Hematopoietic multipotent progenitor cell treated with erythropoietin and hydrocortisone succinate and interleukin-3 and kit ligand, for 6 days (in vitro differentiated cells): ENCODE measurements around the gene MRPL11.

Experiments used
- DNase-seq: peaks from one replicate; pipeline ENCODE4 v3.0.0-alpha.2; 2015

Gene MRPL11

DNA sequence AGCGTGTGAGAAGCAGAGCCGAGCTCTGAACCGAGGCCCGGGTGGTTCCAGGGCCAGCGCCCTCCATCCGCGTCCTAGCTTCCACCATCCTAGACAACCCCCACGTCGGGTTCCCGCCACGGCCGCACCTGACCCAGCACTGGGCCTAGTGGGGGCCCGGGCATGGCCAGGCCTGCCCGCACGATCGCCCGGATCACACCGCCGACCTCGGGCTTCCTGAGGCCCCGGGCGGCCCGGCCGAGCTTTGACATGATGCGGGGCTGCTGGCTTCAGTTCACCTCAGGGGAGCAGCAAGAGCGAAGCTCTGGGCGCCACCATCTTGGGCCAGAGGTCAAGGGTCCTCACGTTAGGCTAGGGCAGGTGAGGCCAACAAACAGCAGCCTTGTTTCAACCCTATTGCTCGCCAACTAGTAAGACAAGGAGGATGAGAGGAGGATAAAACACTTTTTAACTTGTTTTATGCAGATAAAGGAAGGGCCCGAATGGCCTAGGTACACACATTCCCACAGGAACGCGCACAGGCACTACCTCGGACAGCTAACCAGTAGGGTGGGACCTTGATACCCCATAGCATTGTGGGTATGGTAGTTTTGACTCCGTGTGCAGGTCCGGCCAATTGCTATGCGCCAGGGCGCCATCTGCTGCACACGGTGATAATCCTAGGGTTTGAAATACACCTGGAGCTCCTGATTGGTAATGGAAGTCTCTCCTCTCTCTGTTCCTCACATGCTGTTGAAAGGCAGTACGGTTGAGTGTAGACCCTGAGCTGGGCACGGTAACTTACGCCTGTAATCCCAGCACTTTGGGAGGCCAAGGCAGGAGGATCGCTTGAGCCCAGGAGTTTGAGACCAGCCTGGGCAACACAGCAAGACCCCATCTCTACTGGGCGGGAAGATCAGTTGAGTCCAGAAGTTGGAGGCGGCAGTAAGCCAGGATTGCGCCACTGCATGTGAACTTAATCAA, at the start of gene MRPL11:
Gene MRPL11 (minus strand): TSS at position 345 of the 963 bp plus-strand sequence. CDS start 94 bp downstream, at position 251.
- DNase-seq, result peak; percentile 97

DNA sequence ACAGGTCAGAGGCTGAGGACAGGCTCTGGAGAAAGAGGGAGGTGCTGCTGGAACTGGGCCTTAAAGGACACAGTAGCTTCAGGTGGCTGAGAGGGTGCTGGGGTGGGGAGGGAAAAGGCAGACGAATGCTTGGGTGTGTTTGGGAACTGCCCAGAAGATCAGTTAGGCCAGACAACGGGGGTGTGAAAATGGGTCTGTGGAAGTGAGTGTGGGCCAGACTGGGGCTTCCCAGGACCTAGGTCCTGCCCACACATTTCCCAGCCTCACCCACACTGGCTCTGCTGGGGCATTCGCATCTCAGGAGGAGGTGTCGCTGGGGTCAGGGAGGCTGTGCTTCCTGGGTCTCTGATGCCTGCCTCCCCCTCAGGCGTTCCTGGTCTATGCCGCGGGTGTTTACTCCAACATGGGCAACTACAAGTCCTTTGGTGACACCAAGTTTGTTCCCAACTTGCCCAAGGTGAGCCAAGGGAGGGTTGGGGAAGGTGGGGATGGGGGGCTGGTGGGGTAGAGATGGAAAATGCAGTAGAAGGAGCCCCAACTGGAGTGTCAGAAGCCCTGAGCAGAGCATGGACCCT, 46.2 kb upstream of the MRPL11 start:
- DNase-seq, result no peak

DNA sequence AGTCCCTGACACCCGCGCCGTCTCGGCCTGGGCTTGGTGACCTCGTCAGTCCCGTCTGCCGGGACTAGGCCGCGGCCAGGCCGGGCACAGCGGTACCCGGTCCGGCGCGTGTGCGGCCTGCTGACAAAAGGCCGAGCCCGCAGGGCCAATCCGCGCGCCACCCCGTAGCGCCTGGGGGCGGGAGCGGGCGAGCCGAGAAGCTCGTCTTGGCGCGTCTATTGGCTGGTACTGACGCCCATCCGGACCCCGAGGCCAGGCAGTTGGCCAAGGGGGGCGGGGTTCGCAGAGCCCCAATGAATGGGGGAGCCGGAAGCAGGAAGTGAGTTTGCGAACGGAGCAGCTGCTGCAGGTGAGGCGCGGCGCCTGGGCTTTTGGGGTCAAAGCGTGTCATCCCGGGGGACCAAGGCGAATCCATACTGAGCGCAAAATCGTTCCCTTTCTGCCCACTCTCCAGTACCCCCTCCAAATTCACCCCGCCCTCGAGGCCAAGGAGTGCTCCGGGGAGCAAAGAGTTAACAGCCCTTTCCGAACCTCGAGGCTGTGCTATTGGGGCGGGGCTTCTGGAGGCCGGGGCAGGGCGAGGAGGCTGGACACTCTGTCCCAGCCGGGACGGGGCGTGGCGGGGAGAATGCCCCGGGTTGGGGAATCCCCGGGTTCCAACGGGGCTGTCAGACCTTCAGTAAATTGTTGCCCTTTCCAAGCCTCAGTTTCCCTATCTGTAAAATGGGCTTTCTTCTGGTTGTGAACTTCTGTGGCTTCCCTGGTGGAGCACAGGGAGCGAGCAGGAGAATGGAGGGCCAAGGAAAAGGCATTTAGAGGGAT, 41.7 kb upstream of the MRPL11 start, which contains the start of gene DPP3:
Gene DPP3 (plus strand): TSS at position 318 of the 822 bp plus-strand sequence. CDS start 1,767 bp downstream, outside the sequence.
- DNase-seq, result peak; percentile 99

DNA sequence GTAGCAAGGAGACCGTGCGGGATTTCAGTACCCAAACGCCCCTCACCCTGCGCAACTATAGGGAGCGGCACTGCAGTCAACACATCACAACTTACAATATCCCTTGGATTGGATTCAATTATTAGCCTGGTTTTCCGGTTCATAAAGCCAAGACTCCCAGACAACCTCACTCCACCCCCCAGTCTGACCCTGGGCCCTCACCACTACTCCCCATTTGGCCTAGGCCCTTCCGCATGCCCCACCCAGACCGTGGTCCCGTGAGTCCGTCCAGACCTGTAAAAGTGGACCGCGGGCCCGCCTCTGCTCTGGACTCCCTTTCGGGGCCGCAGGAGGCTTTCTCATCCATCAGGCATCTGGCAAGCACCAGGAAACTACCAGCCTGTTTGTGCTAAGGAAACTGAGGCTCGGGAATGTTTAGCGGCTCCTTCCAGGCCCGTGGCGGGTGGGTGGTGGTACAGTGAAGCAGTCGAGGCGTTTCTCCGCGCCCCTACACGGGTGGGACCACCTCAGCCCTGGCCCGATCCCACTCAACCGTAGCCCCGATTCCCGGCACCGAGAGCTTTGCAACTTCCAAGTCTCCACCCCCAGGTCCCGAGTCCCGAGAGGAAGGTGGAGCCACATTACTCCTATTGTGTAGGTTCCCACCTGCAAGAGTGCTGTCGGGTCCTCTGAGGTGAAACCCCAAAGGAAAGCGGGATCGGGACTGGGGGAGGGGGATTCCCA, 40.9 kb upstream of the MRPL11 start:
- DNase-seq, result peak; percentile 45

DNA sequence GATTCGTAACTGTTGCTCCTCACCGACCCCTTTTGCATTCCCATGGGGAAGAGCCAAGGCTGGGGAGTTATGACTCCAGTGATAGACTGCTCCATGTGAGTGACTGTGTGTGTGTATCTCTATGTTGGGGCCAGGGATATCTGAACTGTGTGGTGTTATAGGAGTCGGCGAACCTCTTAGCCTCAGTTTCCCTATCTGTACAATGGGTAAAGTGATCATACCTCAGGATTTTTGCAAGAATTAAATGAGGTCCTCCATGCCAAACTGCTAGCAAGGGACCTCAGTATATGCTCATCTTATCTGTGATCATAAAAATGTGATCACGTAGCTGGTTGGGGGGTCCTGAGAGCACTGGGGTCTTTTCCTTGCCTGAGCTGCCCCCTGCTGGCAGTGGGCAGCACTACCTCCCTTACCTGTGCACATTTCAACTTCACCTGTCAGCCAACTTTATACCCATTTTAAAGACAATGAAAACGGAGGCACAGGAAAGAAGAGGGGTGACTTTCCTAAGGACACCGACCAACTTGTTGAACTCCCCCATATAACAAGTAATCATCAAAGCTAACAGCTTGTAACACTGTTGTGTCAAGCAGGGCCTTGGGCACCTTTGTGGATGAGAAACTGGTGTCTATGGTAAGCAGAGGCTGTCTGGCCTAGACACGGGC, 40.2 kb upstream of the MRPL11 start:
- peak; percentile 41 for DNase-seq

DNA sequence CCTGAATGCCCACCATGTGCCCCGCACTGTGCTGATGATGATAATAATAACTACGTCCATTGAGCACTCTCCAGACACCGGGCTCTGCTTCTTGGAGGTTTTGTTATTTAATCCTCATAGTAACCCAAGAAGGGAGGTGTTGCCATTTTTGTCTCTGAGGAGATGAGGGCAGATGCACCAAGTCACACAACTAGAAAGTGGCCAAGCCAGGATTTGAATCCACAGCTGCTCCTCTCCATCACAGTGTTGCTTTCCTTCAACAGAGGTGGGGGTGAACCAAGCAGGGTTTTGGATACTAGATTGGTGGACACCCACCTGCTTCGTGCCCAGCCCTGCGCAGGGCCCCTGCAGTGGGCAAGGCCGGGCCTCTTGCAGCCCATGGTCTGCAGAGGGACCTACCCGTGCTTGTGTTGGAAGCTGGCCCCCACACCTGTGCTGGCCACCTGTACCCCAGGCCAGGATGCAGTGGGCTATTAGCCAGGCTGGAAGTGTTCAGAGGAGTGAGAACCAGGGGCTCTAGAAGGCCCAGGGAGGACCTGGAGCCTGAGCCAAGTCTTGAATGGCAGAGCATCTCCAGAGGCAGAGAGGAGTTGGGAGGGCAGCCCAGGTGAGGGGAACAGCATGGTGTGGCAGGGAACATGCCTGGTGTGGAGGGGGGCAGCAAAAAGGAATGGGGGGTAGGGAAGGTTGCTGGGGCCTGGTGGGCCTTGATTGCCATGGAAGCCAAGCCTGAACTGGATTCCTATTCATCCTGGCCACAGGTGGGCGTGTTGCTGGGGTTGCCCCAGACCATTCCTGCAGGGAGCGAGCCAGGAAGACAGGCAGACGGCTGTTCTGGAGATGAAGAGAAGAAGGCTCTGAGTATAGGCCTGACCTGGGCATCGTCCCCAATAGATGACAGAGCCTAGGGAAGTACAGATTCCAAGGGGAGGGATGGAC, 38.9 kb upstream of the MRPL11 start:
- no peak for DNase-seq

DNA sequence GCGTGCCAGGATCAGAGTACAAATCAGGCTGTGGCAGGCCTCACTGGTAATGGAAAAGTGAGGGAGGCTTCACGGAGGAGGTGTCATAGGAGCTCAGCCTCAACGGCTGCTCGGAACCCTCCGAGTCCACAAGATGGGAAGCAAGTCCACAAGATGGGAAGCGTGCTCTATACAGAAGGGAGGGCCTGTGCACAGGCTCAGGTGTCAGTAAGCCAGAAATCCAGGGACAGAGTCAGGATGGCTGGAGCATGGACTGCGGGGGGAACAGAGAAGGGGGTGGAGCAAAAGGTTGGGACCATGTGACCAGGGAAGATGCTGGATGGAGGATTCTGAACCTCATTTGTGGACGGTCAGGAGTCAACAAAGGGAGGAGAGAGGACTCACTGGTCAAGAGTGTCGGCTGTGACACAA, 38.2 kb upstream of the MRPL11 start:
- DNase-seq, result no peak

DNA sequence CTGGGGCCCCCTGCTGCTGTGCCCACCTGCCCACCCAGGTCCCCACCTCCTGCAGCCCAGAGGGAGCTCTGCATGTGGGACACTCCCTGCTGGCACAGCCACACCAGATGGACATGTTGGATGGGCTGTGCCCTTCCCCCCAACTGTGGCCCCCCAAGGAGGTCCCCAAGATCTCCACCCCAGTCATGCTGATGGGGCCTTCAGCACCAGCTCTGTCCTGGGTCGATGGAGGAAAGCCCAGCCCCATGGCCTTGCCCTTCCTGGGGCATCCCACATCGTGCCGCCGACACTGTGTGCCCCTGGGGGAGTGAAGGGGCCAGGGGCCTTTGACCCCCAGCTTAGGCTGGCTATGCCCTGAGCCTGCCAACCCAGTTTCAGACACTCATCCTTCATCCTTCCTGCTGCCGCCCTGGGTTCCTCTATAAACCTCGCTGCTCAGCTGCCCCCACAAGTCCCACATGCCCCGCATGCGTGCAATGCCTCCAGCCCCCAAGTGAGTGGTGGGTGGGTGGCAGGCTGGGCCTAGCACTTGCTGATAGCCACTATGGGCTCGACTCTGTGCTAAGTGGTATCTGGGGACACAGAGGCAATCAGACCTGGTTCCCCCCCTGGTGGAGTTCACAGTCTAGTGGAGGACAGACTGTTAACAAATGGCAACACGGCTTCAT, 37.7 kb upstream of the MRPL11 start:
- no peak for DNase-seq

DNA sequence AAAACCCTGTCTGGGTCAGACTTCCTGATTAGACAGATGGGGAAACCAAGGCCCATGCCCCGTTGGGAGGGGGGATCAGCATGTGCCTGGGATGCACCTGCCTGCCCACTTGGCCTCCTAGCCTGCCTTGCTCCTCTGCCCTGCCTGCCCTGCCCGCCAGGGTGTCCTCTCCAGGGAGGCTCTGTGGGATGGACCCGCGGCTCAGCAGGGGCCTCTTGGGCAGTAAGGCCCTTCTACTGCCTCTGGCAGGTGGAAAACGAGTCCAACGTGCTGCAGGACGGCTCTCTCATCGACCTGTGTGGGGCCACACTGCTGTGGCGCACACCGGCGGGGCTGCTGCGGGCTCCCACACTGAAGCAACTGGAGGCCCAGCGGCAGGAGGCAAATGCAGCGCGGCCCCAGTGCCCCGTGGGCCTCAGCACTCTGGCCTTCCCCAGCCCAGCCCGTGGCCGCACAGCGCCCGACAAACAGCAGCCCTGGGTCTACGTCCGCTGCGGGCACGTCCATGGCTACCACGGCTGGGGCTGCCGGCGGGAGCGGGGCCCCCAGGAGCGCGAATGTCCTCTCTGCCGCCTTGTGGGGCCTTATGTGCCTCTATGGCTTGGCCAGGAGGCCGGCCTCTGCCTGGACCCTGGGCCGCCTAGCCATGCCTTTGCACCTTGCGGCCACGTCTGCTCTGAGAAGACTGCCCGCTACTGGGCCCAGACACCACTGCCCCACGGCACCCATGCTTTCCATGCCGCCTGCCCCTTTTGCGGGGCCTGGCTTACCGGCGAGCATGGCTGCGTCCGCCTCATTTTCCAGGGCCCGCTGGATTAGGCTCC, 36.9 kb upstream of the MRPL11 start:
- DNase-seq, result no peak

DNA sequence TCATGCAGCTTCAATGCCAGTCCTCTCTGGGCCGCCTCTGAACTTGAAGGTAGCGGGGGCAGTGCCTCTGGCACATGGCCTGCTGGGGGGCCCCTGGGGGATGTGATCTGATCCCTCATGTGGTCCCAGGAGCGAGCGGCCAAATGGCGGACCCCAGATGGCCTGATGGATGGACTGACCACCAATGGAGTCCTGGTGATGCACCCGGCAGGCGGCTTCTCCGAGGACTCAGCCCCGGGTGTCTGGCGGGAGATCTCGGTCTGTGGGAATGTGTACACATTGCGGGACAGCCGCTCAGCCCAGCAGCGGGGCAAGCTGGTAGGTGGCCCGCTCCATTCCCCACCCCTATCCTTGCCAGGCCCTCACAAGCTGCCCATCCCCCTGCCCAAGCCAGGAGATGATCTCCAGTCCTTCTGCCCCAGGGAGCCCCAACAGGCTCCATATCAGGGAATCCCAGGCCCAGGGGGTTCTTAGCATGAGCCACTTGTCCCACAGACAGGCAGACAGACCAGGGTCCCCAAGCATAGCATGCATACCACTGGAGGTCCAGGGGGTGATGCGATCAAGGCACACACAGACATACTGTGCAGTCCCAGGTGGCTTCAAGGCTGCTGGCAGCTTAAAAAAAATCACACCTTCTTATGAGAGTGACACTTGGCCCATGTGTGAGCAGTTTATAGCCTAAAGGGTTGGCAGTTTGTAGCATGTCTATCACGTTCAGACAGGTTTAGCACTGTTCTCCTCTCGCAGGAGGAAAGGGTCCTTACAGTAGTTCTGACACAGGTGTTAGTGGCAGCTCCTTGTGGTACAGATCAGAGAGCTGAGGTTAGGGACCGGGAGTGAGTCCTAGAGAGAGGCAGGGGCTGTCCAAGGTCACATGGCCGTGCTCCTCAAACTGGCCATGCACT, 35.2 kb upstream of the MRPL11 start:
- DNase-seq, result no peak

DNA sequence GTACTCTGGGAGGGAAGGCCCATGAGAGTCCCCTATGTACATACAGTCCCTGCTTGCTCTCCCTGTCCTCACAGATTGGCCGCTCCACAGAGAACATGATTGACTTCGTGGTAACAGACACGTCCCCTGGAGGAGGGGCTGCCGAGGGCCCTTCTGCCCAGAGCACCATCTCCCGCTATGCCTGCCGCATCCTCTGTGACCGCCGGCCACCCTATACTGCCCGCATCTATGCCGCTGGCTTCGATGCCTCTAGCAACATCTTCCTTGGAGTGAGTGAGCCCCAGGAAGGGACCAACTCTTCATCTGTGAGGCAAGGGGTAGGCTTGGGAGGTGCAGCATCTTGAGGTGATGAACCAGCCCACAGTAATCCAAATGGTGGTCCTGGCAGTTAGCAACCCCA, 34.5 kb upstream of the MRPL11 start:
- DNase-seq, result no peak

DNA sequence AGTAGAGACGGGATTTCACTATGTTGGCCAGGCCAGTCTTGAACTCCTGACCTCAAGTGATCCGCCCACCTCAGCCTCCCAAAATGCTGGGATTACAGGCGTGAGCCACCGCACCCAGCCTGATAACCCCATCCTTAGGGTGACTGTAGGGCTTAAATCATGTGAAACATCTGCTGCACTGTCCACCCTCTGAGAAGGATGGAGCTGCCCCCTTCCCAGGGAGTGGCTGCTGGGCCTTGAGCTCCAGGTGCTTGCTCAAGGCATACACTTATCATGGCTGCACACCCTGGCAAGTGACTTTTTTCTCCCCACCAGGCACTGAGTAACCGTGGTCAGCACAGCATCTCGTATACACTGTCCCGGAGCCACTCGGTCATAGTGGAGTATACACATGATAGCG, 33.4 kb upstream of the MRPL11 start:
- no peak for DNase-seq

DNA sequence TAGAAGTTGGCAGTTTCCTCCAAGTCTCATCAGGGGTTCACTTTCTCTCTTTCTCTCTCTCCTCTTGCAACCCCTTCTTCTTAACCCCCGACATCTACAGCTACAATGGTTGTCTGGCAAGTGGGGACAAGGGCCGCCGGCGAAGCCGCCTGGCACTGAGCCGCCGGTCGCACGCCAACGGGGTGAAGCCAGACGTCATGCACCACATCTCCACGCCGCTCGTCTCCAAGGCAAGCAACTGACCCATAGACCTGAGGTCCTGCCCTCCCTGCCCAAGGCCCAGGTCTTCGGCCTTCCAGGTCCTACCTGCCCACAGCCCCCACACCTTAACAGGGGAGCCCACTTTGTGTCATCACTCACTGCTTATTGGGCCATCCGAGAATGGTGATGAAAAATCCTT, 32.5 kb upstream of the MRPL11 start:
- no peak for DNase-seq

DNA sequence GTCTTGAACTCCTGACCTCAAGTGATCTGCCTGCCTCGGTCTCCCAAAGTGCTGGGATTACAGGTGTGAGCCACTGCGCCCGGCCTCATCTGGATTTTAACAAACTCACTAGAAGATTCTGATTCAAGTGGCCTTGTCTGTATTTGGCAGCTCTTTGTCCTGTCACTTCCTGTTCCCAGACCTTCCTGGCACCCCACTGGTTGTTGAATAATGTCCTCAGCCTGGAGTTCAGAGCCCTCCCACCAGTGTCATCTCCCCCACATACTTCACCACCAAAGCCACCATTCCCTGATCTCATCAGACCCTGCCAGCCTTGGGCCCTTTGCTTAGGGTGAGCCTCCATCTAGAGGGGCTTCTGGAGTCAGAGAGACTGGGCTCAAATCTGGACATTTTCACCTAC, 31.4 kb upstream of the MRPL11 start:
- DNase-seq, result no peak

DNA sequence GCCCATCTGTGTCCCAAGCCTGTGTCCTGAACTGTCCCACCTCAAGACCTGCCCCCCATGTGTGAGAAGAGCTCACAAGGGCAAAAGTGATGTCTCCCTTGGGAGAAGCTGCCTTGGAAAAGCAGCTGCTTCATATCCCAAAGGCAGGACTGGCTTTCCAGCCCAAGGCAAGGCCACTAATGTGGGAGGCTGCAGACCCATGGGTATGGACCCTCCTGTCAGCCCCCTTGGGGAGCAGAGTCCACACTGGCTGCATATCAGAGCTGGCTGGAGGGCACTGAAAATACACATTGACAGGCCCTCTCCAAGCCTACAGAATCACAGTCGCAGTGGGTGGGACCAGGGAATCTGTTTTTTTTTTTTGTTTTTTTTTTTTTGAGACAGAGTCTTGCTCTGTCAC, 30.8 kb upstream of the MRPL11 start:
- DNase-seq, result no peak

DNA sequence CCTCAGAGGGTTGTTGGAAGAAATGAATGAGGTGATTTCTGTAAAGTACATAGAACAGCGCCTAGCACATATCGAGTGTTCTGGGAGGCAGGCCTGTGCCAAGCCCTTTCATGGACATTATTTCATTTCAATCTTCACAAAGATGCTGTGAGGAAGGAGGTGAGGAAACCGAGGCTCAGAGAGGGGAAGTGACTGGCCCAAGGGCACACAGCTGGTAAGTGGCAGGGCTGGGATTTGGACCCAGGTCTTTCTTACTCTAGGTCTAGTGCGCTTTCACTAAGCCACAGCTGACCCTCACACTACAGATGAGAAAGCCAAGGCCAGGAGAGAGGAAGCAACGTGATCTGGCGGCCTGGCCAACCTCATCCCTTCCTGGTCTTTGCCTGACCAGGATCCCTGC, 30.0 kb upstream of the MRPL11 start:
- no peak for DNase-seq

DNA sequence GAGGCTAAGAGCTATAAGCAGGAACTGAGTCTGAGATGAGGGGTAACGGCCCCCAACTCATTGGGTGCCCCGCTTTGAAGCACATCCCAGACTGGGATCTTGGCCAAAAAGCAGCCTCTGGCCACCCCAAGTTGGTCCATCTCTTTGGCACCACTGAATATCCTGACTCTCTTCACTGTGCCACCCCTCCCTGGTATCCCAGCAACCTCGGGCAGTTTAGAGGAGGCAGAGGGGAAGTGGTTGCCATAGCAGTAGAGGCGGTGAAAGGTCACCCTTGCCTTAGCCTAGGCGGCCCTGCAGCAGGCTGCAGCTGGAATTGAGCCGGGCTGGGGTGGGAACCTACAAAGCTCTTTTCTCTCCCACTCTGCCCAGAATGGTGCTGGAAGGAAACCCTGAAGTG, 29.1 kb upstream of the MRPL11 start:
- DNase-seq, result peak; percentile 56

DNA sequence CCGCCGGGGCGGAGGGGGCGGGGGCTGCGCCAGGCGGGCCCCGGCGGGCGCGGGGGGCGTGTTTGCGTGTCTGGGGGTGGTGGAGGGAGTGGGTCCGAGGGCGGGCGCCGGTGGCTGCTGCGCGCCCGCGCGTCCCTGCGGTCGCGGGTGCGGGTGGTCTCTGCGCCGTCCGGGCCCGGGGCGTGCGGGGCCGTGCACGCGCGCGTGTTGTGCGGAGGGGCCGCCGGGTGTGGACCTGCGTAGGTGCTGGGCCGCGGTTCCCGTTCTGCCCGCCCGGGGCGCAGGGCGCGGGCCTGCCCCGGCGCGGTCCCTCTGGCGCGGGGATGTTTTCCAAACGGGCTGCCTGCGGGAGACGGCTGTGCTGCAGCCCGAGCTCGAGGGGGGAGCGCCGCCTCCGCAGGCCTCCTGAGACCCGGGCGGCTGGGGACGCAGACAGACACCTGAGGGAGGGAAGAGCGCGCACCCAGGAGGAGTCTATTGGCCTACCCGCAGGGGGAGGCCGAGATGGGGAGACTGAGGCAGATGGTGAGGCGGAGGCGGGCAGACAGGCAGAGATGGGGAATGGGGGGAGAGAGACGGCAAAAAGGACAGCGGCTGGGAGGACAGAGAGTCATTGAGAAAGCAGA, 28.5 kb upstream of the MRPL11 start:
- DNase-seq, result peak; percentile 34
